ENCODE data around the gene IZUMO4. TPM values are rescaled to one million over a fixed set of nuclear protein-coding genes. Genes with fewer than 3 reads are reported as not detected.

The IZUMO4 gene
- polyA plus RNA-seq, 1 donor (not counting 4 experiments of a cell fraction or from before 2014, with no cell fraction given) = 6.7 TPM

DNA sequence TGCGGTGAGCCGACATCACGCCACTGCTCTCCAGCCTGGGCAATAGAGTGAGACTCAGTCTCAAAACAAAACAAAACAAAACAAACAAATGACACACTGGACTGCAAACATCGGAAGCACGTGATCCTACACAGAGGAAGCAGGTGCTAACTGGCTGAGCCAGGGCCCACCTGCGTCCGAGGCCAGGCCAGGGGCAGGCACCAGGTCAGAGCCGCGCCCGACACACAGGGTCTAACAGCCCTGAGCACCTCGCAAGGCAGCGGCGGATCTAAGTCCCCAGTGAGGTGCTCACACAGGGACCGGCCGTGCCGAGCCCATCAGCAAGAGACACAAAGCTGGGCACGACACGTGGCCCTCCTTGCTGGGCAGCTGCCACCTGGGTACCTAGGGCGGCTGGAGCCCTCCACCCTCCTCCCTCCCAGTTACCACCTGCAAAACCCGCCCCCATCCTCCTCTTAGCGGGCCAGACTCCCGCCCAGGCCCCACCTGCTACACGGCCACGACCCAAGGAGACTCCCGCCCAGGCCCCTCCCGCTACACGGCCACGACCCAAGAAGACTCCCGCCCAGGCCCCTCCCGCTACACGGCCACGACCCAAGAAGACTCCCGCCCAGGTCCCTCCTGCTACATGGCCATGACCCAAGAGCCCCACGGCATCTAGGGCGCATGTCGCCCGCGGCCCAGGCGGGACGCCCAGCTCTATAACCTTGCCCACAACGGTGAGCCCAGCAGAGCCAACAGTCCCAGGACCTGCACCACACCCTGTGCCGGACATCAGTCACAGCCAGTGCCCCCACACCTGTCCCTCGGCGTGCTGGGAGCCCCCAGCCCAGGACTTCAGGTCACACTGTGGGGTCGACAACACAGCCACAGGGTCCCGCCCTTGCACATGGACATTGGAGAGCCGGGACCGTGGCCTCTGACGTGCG lies 39.0 kb downstream of the IZUMO4 start:
- H3K4me1 ChIP-seq (ENCODE audit: control insufficient read depth, extremely low read depth, insufficient read depth, low read length) = no peaks in the 10 kb centered on the region
- peaks cover 9% of the 10 kb centered on the region for H4K20me1 ChIP-seq (ENCODE audit: control insufficient read depth, extremely low read depth, insufficient read depth, low read length)
- FAIRE-seq (no peak), DNase-seq (ENCODE audit: low read depth, low spot score) (no peak)
- no peak overlapping the region for H2AFZ ChIP-seq (ENCODE audit: control insufficient read depth, low read length)
- no peak overlapping the region for H3K27ac ChIP-seq (ENCODE audit: control insufficient read depth, insufficient read depth, low read length)
- H3K4me3 ChIP-seq (ENCODE audit: control insufficient read depth in 2 of 3, extremely low read depth in 1 of 3, insufficient read depth in 2 of 3, low read depth in 1 of 3, low read length in 3 of 3) = no peak overlapping the region
- H3K9ac ChIP-seq (ENCODE audit: control insufficient read depth, extremely low read depth, insufficient read depth, low read length) = no peak overlapping the region
- dilution Hi-C loops (cut with MboI; ENCODE audit: extremely low pct_ligation_motif_present, low sequenced_read_pairs) = no loop called here
- no peaks in the 10 kb centered on the region for H3K27me3 ChIP-seq (ENCODE audit: control insufficient read depth, extremely low read depth, insufficient read depth, low read length)
- no peaks in the 10 kb centered on the region for H3K9me3 ChIP-seq (ENCODE audit: control insufficient read depth, low read depth, low read length)
- H3K79me2 ChIP-seq (ENCODE audit: control insufficient read depth, insufficient read depth, low read length) = peaks cover 73% of the 10 kb centered on the region
- no peak overlapping the region for H3K4me2 ChIP-seq (ENCODE audit: control insufficient read depth, extremely low read depth, insufficient read depth, low read depth, low read length)
- TF ChIP-seq, protein P1, sequence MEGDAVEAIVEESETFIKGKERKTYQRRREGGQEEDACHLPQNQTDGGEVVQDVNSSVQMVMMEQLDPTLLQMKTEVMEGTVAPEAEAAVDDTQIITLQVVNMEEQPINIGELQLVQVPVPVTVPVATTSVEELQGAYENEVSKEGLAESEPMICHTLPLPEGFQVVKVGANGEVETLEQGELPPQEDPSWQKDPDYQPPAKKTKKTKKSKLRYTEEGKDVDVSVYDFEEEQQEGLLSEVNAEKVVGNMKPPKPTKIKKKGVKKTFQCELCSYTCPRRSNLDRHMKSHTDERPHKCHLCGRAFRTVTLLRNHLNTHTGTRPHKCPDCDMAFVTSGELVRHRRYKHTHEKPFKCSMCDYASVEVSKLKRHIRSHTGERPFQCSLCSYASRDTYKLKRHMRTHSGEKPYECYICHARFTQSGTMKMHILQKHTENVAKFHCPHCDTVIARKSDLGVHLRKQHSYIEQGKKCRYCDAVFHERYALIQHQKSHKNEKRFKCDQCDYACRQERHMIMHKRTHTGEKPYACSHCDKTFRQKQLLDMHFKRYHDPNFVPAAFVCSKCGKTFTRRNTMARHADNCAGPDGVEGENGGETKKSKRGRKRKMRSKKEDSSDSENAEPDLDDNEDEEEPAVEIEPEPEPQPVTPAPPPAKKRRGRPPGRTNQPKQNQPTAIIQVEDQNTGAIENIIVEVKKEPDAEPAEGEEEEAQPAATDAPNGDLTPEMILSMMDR (optimal IDR thresholded peaks at IDR 0.05 in 1 of 3, IDR thresholded peaks at IDR 0.05 in 1 of 3, conservative IDR thresholded peaks at IDR 0.05 in 1 of 3; ENCODE audit: extremely low read depth in 1 of 3, insufficient read depth in 2 of 3, low read length in 3 of 3) = no peak
- TF ChIP-seq EZH2 (IDR thresholded peaks at IDR 0.05; ENCODE audit: low read length) = no peak
- no peaks in the 10 kb centered on the region for H3K9me1 ChIP-seq (ENCODE audit: control insufficient read depth, extremely low read depth, insufficient read depth, low read length)
- peaks cover 23 to 51% of the 10 kb centered on the region in 2 experiments for H3K36me3 ChIP-seq (ENCODE audit: control insufficient read depth in 2 of 2, extremely low read depth in 1 of 2, insufficient read depth in 2 of 2, low read length in 2 of 2)

DNA sequence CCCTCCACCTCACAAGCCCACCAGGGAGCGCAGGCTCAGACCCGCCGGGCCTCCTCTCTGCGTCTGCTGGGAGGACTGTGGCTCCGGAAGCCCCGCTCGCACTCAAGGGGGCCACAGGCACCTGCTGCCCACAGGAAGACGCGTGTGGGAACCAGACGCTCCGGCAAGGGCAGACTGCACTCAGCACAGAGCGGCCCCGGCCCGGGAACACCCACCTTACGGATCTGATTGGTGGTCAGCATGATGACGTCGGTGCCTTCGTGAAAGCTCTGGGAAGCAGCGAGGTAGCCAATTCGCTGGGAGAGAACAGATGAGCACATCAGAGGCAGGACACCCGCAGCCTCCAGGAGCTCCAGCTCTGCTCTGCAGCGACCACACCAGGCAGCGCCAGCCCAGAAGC lies 40.1 kb downstream of the IZUMO4 start:
- TF ChIP-seq, protein P1 (optimal IDR thresholded peaks at IDR 0.05 in 1 of 3, IDR thresholded peaks at IDR 0.05 in 1 of 3, conservative IDR thresholded peaks at IDR 0.05 in 1 of 3; ENCODE audit: extremely low read depth in 1 of 3, insufficient read depth in 2 of 3, low read length in 3 of 3) = no peak
- no peak for TF ChIP-seq EZH2 (IDR thresholded peaks at IDR 0.05; ENCODE audit: low read length)
- Histone ChIP-seq H3K79me2 (ENCODE audit: control insufficient read depth, insufficient read depth, low read length) (peaks cover 73% of the 10 kb centered on the region), H3K4me3 (ENCODE audit: control insufficient read depth in 2 of 3, extremely low read depth in 1 of 3, insufficient read depth in 2 of 3, low read depth in 1 of 3, low read length in 3 of 3) (no peak overlapping the region), H3K9me3 (ENCODE audit: control insufficient read depth, low read depth, low read length) (no peaks in the 10 kb centered on the region), H3K4me1 (ENCODE audit: control insufficient read depth, extremely low read depth, insufficient read depth, low read length) (no peaks in the 10 kb centered on the region), H3K27me3 (ENCODE audit: control insufficient read depth, extremely low read depth, insufficient read depth, low read length) (no peaks in the 10 kb centered on the region), H3K9ac (ENCODE audit: control insufficient read depth, extremely low read depth, insufficient read depth, low read length) (no peak overlapping the region), H3K27ac (ENCODE audit: control insufficient read depth, insufficient read depth, low read length) (no peak overlapping the region), H4K20me1 (ENCODE audit: control insufficient read depth, extremely low read depth, insufficient read depth, low read length) (peaks cover 9% of the 10 kb centered on the region), H3K4me2 (ENCODE audit: control insufficient read depth, extremely low read depth, insufficient read depth, low read depth, low read length) (no peak overlapping the region), H2AFZ (ENCODE audit: control insufficient read depth, low read length) (no peak overlapping the region), H3K9me1 (ENCODE audit: control insufficient read depth, extremely low read depth, insufficient read depth, low read length) (no peaks in the 10 kb centered on the region), H3K36me3 (ENCODE audit: control insufficient read depth in 2 of 2, extremely low read depth in 1 of 2, insufficient read depth in 2 of 2, low read length in 2 of 2) (peaks cover 23 to 48% of the 10 kb centered on the region in 2 experiments)
- DNase-seq (ENCODE audit: low read depth, low spot score) (no peak), FAIRE-seq (no peak)
- dilution Hi-C loops (cut with MboI; ENCODE audit: extremely low pct_ligation_motif_present, low sequenced_read_pairs) = no loop called here

All from keratinocyte (primary cell).